Measurements from ENCODE around the gene GABARAP. TPM values are rescaled to one million over a fixed set of nuclear protein-coding genes. Genes with fewer than 3 reads are reported as not detected.

The GABARAP gene
- total and polyA plus RNA-seq, 2 of the 13 experiments (the other 11 are each of a cell fraction or from before 2014, with no cell fraction given), result 161 to 310 TPM

DNA sequence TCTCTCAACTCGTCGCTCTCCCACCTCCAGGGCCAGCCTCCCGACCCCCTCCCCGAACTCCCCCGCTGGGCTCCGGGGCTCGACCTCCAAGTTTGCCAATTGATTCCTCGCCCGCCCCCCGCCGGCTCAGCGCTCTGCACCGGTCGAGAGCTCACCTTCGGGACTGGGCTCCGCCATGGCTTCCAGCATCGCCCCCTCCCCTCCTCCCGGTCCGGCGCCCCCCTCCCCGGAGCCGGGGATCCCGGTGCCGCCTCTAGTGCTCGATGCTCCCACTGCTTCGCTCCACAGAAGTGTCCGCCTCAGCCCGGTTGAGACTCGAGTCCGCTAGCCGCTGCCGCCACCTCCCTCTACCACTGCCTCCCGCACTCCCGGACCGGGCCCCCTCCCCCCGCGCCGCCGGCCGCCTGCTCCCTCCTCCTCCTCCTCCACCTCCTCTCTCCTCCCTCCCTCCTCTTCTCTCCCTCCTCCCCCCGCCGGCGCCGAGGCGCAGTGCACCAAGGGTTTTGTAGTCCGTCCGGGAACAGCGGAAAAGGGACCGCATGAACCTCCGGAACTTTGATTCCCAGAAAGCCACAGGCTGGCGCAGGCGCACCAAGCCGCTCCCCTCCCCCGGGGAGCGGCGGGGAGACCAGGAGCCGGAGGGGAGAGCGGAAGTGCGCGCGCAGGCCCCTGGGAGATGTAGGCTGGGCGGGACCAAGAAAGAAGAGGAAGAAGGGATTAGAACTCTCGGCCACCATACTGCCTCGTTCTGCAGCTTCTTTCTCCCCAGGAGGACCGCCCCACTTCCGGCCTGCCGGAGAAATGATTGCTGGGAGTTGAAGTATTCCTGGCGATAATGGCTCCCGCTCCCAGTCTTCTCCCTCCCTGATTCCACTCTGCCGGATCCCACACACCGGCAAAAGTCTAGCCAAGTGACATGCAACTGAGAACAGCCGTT lies 2.9 kb downstream of the GABARAP start, which contains the start of gene PHF23 (continued):
- TF ChIP-seq, protein P1, sequence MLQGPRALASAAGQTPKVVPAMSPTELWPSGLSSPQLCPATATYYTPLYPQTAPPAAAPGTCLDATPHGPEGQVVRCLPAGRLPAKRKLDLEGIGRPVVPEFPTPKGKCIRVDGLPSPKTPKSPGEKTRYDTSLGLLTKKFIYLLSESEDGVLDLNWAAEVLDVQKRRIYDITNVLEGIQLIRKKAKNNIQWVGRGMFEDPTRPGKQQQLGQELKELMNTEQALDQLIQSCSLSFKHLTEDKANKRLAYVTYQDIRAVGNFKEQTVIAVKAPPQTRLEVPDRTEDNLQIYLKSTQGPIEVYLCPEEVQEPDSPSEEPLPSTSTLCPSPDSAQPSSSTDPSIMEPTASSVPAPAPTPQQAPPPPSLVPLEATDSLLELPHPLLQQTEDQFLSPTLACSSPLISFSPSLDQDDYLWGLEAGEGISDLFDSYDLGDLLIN (CRISPR knock-in tag; IDR thresholded peaks at IDR 0.05; ENCODE audit: borderline replicate concordance), result 0 out of 2 replicates have a peak, but pooled peaks have one; percentile 46
- TF ChIP-seq, protein P2, sequence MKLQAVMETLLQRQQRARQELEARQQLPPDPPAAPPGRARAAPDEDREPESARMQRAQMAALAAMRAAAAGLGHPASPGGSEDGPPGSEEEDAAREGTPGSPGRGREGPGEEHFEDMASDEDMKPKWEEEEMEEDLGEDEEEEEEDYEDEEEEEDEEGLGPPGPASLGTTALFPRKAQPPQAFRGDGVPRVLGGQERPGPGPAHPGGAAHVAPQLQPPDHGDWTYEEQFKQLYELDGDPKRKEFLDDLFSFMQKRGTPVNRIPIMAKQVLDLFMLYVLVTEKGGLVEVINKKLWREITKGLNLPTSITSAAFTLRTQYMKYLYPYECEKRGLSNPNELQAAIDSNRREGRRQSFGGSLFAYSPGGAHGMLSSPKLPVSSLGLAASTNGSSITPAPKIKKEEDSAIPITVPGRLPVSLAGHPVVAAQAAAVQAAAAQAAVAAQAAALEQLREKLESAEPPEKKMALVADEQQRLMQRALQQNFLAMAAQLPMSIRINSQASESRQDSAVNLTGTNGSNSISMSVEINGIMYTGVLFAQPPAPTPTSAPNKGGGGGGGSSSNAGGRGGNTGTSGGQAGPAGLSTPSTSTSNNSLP (IDR thresholded peaks at IDR 0.05; ENCODE audit: low read depth, low read length), result no peak
- TF ChIP-seq ELF3 (CRISPR knock-in tag; IDR thresholded peaks at IDR 0.05) (peak; percentile 88), CENPT (CRISPR knock-in tag; IDR thresholded peaks at IDR 0.05; ENCODE audit: low read depth) (no peak), JUND (CRISPR knock-in tag; IDR thresholded peaks at IDR 0.05) (no peak), ZNF839 (CRISPR knock-in tag; IDR thresholded peaks at IDR 0.05; ENCODE audit: borderline replicate concordance) (no peak), RELA (CRISPR knock-in tag; IDR thresholded peaks at IDR 0.05) (no peak), GATAD2A (CRISPR knock-in tag; IDR thresholded peaks at IDR 0.05) (no peak), ZKSCAN8 (CRISPR knock-in tag; IDR thresholded peaks at IDR 0.05; ENCODE audit: borderline replicate concordance) (0 out of 2 replicates have a peak, but pooled peaks have one; percentile 63), POLR2AphosphoS2 (IDR thresholded peaks at IDR 0.05; ENCODE audit: low read depth, low read length) (peak; percentile 87), ZZZ3 (CRISPR knock-in tag; IDR thresholded peaks at IDR 0.05; ENCODE audit: borderline replicate concordance) (no peak), CAMTA2 (CRISPR knock-in tag; IDR thresholded peaks at IDR 0.05; ENCODE audit: borderline replicate concordance) (no peak), ZNF12 (CRISPR knock-in tag; IDR thresholded peaks at IDR 0.05) (no peak), HOXA7 (CRISPR knock-in tag; IDR thresholded peaks at IDR 0.05) (no peak), ZNF558 (CRISPR knock-in tag; IDR thresholded peaks at IDR 0.05; ENCODE audit: borderline replicate concordance) (no peak)
- TF ChIP-seq, protein P3, sequence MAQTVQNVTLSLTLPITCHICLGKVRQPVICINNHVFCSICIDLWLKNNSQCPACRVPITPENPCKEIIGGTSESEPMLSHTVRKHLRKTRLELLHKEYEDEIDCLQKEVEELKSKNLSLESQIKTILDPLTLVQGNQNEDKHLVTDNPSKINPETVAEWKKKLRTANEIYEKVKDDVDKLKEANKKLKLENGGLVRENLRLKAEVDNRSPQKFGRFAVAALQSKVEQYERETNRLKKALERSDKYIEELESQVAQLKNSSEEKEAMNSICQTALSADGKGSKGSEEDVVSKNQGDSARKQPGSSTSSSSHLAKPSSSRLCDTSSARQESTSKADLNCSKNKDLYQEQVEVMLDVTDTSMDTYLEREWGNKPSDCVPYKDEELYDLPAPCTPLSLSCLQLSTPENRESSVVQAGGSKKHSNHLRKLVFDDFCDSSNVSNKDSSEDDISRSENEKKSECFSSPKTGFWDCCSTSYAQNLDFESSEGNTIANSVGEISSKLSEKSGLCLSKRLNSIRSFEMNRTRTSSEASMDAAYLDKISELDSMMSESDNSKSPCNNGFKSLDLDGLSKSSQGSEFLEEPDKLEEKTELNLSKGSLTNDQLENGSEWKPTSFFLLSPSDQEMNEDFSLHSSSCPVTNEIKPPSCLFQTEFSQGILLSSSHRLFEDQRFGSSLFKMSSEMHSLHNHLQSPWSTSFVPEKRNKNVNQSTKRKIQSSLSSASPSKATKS (CRISPR knock-in tag; IDR thresholded peaks at IDR 0.05), result no peak
- TF ChIP-seq, protein P4, sequence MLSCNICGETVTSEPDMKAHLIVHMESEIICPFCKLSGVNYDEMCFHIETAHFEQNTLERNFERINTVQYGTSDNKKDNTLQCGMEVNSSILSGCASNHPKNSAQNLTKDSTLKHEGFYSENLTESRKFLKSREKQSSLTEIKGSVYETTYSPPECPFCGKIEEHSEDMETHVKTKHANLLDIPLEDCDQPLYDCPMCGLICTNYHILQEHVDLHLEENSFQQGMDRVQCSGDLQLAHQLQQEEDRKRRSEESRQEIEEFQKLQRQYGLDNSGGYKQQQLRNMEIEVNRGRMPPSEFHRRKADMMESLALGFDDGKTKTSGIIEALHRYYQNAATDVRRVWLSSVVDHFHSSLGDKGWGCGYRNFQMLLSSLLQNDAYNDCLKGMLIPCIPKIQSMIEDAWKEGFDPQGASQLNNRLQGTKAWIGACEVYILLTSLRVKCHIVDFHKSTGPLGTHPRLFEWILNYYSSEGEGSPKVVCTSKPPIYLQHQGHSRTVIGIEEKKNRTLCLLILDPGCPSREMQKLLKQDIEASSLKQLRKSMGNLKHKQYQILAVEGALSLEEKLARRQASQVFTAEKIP (CRISPR knock-in tag; IDR thresholded peaks at IDR 0.05; ENCODE audit: borderline replicate concordance), result no peak
- TF ChIP-seq, protein P5, sequence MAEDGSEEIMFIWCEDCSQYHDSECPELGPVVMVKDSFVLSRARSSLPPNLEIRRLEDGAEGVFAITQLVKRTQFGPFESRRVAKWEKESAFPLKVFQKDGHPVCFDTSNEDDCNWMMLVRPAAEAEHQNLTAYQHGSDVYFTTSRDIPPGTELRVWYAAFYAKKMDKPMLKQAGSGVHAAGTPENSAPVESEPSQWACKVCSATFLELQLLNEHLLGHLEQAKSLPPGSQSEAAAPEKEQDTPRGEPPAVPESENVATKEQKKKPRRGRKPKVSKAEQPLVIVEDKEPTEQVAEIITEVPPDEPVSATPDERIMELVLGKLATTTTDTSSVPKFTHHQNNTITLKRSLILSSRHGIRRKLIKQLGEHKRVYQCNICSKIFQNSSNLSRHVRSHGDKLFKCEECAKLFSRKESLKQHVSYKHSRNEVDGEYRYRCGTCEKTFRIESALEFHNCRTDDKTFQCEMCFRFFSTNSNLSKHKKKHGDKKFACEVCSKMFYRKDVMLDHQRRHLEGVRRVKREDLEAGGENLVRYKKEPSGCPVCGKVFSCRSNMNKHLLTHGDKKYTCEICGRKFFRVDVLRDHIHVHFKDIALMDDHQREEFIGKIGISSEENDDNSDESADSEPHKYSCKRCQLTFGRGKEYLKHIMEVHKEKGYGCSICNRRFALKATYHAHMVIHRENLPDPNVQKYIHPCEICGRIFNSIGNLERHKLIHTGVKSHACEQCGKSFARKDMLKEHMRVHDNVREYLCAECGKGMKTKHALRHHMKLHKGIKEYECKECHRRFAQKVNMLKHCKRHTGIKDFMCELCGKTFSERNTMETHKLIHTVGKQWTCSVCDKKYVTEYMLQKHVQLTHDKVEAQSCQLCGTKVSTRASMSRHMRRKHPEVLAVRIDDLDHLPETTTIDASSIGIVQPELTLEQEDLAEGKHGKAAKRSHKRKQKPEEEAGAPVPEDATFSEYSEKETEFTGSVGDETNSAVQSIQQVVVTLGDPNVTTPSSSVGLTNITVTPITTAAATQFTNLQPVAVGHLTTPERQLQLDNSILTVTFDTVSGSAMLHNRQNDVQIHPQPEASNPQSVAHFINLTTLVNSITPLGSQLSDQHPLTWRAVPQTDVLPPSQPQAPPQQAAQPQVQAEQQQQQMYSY (CRISPR knock-in tag; IDR thresholded peaks at IDR 0.05), result 0 out of 2 replicates have a peak, but pooled peaks have one; percentile 23
